GM12801 (cell line): ENCODE measurements around the gene FYN.

Source experiments
- CTCF ChIP-seq: IDR thresholded peaks from one replicate; pipeline ENCODE4 v1.5.1; 2011; ENCODE audit warnings: control low read depth; ENCODE audit not compliant: insufficient read length; ENCODE audit errors: extremely low read depth

The FYN gene

GRCh38 chr6:111857674-111858337 lies 15.4 kb downstream of the FYN start:
- no peak for TF ChIP-seq CTCF

- no peak for TF ChIP-seq CTCF
Measured at GRCh38 chr6:111855753-111856152, 17.5 kb downstream of the FYN start.

GRCh38 chr6:111854683-111855082 lies 18.6 kb downstream of the FYN start:
- no peak for TF ChIP-seq CTCF

- TF ChIP-seq CTCF, result no peak
Measured at GRCh38 chr6:111852725-111853124, 20.5 kb downstream of the FYN start.

GRCh38 chr6:111850295-111850937 lies 22.8 kb downstream of the FYN start:
- TF ChIP-seq CTCF, result no peak

GRCh38 chr6:111849298-111849697 lies 24.0 kb downstream of the FYN start:
- TF ChIP-seq CTCF, result no peak

- no peak for TF ChIP-seq CTCF
Measured at GRCh38 chr6:111848262-111848812, 24.9 kb downstream of the FYN start.
